Measurements from ENCODE around the gene CYP3A4.
"Not testable (repeated sequence)": the region's sequence is repeated elsewhere in the genome, so short reads cannot be mapped to it uniquely, and the experiment has no call there.

CYP3A4 gene

GRCh38 chr7:99820408-99821027 is 36.5 kb upstream of the CYP3A4 start:
- H3K4me3 ChIP-seq (ENCODE audit: low read depth, low read length), result no peak overlapping the region
- TF ChIP-seq CTCF (IDR thresholded peaks at IDR 0.05; ENCODE audit: low read depth, low read length) (no peak), POLR2A (IDR thresholded peaks at IDR 0.05; ENCODE audit: extremely low read depth, insufficient read length) (no peak), MYC (IDR thresholded peaks at IDR 0.05; ENCODE audit: low read depth, low read length) (no peak)
- TF ChIP-seq, protein P1, sequence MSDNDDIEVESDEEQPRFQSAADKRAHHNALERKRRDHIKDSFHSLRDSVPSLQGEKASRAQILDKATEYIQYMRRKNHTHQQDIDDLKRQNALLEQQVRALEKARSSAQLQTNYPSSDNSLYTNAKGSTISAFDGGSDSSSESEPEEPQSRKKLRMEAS (IDR thresholded peaks at IDR 0.05; ENCODE audit: low read depth, low read length), result no peak
- DNase-seq (ENCODE audit: low read depth), result no peak

DNA sequence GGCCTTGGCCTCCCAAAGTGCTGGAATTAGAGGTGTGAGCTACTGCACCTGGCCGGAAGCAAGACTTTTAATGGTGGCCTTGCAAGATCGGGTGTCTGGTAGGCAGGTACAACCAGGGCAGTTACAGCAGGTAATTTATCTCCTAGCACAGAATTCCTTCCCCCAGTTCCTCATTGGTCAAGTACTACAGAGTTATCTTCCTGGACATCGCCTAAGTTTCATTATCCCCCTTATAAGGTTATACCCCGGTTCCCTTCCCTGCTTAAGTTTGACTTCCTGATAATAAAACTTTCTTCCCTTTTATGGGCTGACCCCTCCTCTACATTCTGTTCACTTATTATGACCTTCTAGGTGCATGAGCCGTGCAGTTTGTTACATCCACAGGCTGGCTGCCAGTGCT is 24.8 kb upstream of the CYP3A4 start:
- no peak for DNase-seq (ENCODE audit: low read depth)
- no peak for TF ChIP-seq CTCF (IDR thresholded peaks at IDR 0.05; ENCODE audit: low read depth, low read length)
- TF ChIP-seq POLR2A (IDR thresholded peaks at IDR 0.05; ENCODE audit: extremely low read depth, insufficient read length), result no peak
- TF ChIP-seq MYC (IDR thresholded peaks at IDR 0.05; ENCODE audit: low read depth, low read length), result no peak
- TF ChIP-seq, protein P1 (IDR thresholded peaks at IDR 0.05; ENCODE audit: low read depth, low read length), result no peak
- H3K4me3 ChIP-seq (ENCODE audit: low read depth, low read length), result no peak overlapping the region

DNA sequence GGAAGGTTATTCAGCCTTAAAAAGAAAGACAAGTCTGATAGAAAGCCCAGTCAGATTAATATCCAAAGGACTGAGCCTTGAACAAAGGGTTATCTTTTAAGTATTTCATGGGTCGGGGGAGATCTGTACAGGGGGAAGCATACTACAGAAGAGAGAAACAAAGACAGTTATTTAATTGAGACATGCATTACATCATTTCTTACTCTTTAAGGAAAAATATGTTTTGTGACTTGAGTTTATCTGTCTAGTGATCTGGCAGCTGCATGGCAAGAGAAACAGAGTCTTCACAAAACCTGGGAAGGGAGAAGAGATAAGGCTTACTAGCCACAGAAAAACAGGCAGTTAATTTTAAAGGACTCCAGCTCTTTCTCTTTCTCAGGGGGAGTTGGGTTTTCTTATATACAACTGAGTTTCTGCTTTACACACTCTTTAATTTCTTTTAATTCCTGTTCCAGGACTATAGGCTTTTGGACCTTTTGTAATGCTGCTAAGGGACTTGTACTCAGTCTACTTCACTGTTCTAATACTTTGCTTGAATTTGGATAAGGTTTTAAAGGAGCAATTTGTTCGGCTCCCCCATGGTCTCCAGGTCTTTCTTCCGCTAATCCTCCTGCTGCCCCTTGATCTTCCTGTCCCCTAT is 23.0 kb upstream of the CYP3A4 start:
- H3K4me3 ChIP-seq (ENCODE audit: low read depth, low read length), result no peak overlapping the region
- no peak for TF ChIP-seq CTCF (IDR thresholded peaks at IDR 0.05; ENCODE audit: low read depth, low read length)

DNA sequence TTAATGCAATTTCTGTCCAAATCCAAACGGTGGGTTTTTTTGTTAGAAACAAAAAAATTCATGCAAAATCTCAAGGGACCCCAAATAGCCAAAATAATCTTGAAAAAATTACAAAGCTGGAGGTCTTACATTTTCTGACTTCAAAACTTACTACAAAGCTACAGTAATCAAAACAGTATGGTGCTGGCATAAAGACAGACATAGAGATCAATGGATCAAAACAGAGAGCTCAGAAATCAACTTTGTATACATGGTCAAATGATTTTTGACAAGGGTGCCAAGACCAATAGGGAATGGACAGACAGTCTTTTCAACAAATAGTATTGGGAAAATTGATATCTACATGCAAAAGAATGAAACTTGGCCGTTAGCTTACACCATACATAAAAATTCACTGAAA is 21.7 kb upstream of the CYP3A4 start:
- no peak for DNase-seq (ENCODE audit: low read depth)
- TF ChIP-seq, protein P1 (IDR thresholded peaks at IDR 0.05; ENCODE audit: low read depth, low read length), result no peak
- TF ChIP-seq CTCF (IDR thresholded peaks at IDR 0.05; ENCODE audit: low read depth, low read length) (no peak), MYC (IDR thresholded peaks at IDR 0.05; ENCODE audit: low read depth, low read length) (no peak), POLR2A (IDR thresholded peaks at IDR 0.05; ENCODE audit: extremely low read depth, insufficient read length) (no peak)
- H3K4me3 ChIP-seq (ENCODE audit: low read depth, low read length), result no peak overlapping the region

More for the DNA sequence above, 23.0 kb upstream of the CYP3A4 start:
- no peak for DNase-seq (ENCODE audit: low read depth)

DNA sequence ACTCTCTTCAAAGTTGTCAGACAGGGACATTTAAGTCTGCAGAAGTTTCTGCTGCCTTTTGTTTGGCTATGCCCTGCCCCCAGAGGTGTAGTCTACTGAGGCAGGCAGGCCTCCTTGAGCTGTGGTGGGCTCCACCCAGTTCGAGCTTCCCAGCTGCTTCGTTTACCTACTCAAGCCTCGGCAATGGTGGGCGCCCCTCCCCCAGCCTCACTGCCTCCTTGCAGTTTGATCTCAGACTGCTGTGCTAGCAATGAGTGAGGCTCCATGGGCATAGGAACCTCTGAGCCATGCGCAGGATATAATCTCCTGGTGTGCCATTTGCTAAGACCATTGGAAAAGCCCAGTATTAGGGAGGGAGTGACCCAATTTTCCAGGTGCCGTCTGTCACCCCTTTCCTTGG is 19.1 kb upstream of the CYP3A4 start:
- H3K4me3 ChIP-seq (ENCODE audit: low read depth, low read length); DNase-seq (ENCODE audit: low read depth): not testable (repeated sequence)

GRCh38 chr7:99801407-99801806 is 17.4 kb upstream of the CYP3A4 start:
- H3K4me3 ChIP-seq (ENCODE audit: low read depth, low read length); DNase-seq (ENCODE audit: low read depth): not testable (repeated sequence)

- TF ChIP-seq POLR2A (IDR thresholded peaks at IDR 0.05; ENCODE audit: extremely low read depth, insufficient read length) (no peak), CTCF (IDR thresholded peaks at IDR 0.05; ENCODE audit: low read depth, low read length) (no peak), MYC (IDR thresholded peaks at IDR 0.05; ENCODE audit: low read depth, low read length) (no peak)
- TF ChIP-seq, protein P1 (IDR thresholded peaks at IDR 0.05; ENCODE audit: low read depth, low read length), result no peak
- no peak overlapping the region for H3K4me3 ChIP-seq (ENCODE audit: low read depth, low read length)
- no peak for DNase-seq (ENCODE audit: low read depth)
Measured at GRCh38 chr7:99798972-99799371, 15.0 kb upstream of the CYP3A4 start.

DNA sequence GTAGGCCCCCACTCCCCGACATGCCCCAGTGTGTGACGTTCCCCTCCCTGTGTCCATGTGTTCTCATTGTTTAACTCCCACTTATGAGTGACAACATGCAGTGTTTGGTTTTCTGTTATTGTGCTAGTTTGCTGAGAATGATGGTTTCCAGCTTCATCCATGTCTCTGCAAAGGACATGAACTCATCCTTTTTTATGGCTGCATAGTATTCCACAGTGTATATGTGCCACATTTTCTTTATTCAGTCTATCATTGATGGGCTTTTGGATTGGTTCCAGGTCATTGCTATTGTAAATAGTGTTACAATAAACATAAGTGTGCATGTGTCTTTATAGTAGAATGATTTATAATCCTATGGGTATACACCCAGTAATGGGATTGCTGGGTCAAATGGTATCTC is 11.9 kb upstream of the CYP3A4 start:
- not testable (repeated sequence) for DNase-seq (ENCODE audit: low read depth); H3K4me3 ChIP-seq (ENCODE audit: low read depth, low read length)

Data from NB4 (cell line).